HG03175 (cell line): ENCODE measurements around the gene CAP2.

Experiments
- ATAC-seq: cut with Tn5 transposase; IDR thresholded peaks from one replicate; pipeline ENCODE4 v1.9.1; 2021; ENCODE audit warnings: mild to moderate bottlenecking, moderate library complexity; ENCODE audit not compliant: unreplicated experiment

The CAP2 gene

DNA sequence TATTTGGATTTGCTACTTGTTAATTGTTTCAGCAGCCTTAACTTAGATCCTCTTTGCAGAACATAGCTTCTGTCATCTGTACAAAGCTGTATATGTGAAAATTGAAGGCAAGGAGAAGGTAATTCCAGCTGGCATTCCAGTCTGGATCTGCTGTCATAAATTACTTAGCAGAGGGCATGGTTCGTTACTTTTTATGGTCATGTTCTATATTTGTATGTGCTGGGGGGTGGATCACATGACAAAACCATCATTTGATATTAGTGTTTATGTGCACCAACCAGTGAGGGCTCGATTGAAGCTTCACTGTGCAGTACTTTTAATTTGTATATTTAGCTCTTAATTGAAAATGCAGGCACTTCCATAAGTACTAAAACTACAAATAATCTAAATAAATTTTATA lies 80.2 kb downstream of the CAP2 start:
- no peak for ATAC-seq

DNA sequence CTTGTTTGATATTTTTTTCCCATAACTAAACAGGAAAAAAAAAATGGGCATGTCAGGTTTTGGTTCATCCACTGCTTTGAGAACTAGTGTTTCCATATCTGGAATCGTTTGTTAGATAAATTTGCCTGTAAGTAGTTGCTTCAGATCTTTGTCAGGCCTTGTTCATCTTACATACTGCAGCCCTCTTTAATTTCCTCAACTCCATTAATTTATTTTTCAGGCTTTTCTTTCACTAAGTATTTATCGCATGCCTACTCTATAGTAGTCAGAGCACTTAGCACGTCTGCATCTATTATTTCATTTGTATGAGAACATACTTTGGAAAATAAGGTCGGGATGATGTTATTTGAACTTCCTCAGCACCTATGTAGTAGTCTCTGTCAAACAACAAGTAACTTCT lies 80.9 kb downstream of the CAP2 start:
- ATAC-seq, result no peak

DNA sequence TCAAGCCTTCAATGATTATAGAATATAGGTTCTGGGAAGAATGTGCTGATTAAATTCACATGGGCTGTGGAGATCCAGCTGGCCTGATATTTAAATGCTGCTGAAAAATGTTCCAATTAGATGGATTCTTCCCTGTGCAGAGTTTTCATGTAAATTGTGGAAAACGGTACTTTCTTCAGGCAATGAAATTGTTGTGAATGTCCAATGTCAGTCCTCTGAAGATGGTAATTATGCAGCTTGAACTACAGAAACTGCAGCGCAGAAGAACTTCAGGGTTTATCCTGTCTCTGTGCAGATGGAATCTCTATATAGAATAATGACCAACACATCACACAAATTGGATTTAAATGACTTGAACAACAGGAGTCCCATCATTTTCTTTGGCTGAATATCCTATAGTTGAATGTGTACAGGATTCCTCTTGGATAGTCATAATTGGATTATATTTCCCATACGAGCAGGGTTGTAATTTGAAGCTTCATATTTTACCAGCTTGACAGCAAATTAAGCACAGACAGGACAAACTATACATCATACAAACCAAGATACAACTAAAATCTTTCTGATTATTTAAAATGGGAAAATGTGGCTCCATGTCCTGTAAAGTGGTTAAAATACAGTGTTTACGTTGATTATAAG lies 82.3 kb downstream of the CAP2 start:
- ATAC-seq, result no peak

DNA sequence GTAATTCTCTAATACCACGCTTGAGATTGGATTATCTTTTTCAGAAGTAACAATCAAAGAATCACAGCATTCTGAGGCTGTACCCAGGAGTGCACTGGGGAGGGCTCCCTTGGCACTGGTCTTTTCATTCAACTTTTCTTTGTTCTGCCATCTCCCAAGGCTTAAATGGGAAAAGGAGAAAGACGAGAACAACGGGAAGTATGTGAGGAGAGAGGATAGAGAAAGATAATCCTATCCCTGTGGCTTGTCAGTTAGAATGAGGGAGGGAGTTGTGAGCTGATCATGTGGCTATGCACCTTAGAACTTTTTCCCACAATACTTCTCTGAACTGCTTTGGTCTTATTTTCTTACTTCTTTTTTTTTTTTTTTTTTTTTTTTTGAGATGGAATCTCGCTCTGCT lies 83.1 kb downstream of the CAP2 start:
- ATAC-seq, result no peak

DNA sequence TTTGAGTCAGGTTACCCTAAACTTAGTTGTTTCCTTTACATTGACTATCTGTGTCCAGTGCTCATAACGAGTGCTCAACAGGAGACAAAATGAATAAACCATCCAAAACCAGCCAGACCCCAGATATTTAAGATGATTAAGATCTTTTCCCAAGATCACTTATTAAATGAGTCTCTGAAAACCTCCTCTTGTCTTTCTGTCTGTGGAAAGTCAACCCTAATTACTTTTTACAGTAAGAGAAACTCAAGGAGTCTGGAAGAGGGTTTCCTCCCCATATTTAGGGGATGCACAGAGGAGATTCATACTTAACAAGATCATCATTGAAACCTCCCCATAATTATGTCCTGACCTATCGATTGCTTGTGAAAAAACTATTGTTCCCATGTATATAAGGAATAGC lies 84.0 kb downstream of the CAP2 start:
- no peak for ATAC-seq

DNA sequence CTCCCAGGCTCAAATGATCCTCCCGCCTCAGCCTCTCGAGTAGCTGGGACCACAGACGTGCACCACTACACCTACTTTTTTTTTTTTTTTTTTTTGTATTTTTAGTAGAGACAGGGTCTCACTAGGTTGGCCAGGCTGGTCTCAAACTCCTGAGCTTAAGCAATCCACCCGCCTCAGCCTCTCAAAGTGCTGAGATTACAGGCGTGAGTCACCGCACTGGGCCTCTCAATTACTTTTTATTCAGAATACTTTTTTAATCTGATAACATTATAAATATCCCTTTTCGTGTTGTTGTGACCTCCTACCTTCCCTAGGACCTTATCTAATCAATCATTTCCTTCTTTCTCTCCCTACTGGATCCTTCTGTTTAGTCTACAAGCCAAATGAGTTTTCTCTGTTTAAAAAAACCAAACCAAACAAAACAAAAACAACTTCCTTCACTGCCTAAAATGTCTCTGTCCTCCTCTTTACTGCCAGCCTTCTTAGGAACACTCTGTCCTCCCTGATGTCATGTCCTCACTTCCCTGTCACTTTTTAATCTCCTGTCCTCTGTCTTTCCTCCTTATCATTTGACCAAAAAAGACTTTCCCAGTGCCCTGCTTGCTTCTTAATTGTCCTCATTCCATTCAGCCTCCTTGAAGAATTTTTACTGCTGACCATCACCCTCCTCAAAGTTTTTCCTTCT lies 85.0 kb downstream of the CAP2 start:
- ATAC-seq, result no peak

DNA sequence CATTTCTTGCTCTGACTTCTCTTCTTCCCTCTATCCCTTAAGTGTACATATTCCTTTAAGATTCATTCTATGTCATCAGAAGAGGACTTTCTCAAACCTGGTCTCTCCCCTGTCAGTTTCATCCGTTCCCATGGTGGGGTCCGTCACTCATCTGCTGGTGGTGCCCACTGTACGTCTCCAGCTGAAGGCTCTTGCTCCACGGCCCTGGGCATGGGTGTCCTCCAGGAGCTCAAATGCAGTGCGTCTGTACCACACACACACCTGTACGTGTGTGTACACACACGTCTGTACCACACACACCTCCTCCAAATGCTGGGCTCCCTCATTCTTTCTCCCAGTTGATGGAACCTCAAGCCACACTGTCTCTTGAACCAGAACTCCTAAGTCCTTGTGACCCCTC lies 85.6 kb downstream of the CAP2 start:
- no peak for ATAC-seq

DNA sequence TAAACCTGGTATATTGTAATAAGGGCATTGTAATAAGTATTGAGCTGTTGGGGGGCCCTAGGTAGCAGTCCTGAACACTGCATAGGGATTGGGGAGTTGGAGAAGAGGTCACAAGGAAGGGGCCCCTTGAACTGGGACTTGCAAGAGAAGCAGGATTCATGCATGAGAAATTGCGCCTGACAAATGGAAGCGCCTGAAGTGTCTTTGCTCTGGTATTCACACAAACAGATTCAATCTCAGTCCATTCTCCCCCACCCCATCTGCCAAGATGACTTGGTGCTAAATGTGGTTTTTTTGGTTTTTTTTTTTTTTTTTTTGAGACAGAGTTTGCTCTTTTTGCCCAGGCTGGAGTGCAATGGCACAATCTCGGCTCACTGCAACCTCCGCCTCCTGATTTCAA lies 87.1 kb downstream of the CAP2 start:
- no peak for ATAC-seq

DNA sequence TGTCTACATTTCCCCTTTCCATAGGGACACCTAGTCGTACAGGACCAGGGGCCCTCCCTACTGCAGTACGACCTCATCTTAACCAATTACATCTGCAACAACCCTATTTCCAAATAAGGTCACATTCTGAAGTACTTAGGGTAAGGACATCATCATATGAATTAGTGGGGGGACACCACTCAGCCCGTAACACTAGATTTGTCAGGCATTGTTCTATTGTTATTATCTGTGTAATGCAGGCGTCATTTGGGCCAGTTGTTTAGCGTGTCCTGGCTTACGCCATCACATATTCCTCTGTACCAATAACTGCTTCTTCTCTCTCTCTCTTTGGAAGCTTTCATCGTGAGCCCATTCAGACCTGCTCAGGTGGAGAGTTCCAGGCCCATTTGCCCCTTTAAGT lies 89.3 kb downstream of the CAP2 start:
- ATAC-seq, result no peak

DNA sequence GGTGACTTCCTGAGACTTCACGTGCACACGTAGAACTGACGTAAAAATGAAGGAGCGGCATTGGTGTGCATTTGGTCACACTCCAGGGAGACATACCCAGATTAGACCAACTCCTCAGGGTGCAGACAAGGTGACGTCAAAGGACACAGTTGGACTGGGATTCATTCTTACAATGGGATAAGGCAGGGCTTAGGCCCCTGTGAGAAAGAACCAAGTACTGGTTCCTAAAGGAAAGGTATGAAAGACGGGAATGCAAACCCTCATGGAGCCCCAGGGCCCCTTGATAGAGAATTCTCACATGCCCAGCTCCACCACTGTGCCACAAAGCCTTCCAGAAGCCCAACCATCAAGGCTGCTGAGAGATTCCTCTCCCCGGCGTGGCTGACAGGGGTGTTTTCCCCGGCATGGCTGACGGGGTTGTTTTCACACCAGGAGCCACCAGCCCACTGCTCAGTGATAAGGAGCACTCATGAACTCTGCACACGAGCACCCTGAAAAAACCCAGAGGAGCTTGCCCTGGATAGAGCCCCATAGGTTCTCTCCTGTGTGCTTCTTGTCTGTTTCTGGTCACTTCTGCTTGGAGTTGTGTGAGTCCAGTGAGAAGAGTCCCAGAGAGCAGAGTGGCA lies 90.1 kb downstream of the CAP2 start:
- ATAC-seq, result no peak

DNA sequence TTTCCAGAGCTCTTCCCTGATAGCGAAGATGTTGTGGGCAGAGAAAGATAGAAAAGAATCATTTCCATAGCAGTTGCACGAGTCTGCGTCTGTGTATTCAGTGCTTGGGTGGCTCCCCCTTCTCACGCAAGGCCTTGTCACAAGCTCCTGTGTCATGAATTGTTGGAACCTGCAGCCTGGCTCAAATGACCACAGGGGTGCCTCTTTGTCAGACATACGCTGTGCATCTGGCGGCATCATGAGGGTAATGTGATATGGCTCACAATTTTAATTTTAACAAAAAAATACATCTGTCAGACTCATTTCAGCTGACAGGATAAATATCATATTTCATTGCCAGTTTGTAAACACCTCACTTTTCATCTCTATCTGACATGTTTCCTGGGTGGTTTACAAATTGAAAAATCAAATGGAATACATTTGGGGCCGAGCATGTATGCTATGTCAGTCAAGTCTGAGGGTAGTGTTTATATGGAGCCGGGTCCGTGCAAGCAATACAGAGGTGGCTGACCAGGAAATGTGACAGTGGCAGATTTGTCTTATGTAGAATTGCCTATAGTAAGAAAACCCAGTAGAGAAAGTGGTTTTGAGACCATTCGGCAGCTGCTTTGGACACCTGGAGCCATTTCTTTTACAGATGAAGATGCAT lies 90.9 kb downstream of the CAP2 start:
- no peak for ATAC-seq

DNA sequence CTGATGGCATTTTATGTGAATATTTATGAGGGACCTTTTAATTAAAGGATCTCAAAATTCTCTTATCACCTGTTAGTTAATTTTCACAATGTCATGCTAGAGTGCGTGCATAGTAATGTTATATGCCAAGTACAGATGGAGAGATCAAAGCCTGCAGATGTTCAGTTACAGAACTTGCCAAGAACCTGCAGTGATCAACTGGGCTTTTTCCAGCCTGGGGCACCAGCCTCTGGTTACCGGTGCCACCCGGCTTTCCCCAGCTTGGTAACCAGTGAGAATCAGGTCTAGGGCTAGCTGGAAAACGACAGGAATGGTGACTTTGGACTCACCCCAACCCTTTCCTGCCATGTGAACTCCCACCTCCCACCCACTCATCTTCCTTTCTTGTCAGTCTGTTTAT lies 91.8 kb downstream of the CAP2 start:
- ATAC-seq, result no peak

DNA sequence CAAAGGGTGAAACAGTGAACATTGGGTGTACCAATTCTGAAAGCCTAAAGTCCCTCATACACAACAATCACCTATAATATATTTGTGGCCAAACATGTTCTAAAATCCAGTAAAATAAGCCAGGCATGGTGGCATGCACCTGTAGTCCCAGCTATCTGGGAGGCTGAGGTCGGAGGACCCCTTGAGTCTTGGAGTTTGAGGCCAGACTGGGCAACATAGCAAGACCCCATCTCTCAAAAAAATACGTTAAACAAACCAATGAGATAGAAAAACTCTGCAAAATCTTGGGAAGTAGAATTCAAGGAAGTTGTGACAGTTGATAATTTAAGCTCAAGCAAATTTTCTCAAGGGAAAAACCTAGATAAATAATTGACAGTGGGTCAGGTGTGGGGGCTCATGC lies 92.6 kb downstream of the CAP2 start:
- no peak for ATAC-seq

DNA sequence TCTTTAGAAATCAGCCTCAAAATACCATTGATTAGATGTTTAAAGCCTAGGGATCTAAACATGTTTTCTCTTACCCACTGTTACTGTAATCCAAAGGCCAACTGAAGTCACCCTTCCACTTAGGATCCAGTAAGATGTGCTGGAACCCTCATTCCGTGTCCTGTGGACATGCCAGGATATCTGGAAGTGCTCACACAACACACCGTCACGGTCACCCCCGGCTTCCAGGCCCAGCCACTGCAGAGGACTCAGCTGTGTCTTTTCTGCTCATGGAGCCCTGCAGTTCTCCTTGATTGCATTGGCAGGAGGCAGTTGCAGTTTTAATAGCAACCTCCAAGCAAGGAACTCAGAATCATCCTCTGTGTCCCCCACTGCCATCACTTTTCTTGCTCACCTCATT lies 93.3 kb downstream of the CAP2 start:
- ATAC-seq, result no peak

DNA sequence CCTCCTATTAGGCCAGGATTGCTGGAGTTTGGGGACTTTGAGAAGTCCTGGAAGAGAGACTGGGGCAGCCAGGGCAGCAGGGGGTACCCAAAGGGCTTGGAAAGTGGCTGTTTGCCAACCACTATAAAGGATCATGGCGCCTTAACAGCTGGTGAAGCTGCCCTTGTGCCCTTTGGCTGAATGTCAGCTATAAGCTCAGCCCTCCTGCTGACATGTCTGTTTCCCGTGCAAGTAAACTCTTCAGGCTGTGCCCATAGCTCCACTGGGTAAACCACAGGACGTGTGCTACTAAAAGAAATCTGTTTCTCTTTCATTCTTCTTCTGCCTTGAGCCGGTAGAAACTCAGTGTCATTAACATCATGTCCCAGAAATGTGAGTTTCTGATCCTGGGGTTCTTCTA lies 97.3 kb downstream of the CAP2 start:
- no peak for ATAC-seq

DNA sequence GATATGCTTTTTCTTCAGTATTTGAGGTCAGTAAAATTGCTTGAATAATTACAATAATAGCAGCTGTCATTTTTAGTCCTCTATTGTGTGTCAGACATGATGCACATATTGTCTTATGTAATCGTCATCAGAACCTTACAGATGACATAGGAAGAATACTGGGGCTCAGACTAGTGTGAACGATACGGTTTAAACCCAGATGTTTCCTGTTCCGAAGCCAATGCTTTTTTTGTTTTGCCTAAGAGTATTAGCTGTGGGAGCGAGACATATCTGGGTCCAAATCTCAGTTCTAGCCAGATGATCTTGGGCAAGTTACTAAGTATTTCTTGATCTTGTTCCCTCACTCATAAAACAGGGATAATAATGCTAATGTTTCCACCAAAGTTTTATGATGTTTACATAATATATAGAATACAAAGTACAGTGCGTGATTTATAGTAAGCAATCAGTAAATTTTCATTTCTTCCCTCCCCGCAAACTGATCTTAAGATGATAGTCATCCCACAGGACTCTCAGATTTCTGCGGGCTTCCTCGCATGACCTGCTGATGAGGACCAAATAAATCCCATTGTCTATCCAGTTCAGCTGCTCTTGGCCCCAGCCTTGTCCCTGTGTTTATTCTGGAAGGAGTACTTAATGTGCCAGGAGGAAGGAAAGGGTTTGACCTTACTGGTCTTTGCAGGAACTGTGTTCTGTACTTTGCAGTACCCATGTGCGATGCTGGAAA lies 98.2 kb downstream of the CAP2 start:
- ATAC-seq, result no peak

DNA sequence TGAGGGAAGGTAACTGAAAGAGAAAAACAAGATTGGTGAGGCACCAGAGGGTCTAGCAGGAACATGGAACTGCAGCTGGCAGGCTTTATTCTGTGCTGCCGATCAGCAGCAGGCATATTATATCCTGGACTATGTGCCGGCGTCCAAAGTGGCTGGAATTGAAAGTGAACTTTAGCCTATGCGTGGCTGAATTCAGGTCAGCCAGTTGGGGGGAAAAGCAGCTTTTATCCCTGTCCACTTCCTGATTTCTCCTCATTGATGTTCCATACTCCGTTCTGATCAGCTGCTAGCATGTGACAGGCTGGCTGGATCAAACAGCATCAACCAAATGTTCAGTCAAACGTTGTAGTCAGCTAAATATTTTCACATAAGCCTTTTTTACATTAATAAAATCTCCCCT lies 99.0 kb downstream of the CAP2 start:
- ATAC-seq, result no peak

DNA sequence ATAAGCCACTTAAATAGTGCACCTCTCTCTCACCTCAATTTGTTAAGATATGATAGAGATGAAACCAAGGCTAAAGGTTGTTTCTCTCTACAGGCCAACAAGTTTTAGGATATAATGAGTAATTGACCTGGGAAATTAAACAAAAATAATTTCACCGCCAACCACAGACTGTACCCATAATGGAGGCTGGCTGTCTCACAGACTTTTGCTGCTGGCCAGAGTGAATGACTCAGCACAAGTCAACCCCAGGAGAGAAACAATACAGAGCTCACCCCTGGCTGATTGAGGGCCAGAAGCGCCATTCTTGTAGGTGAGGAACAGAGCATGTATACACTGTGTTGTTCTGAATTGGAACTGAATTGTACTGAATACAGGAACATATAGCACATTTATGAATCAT lies 99.9 kb downstream of the CAP2 start:
- no peak for ATAC-seq

DNA sequence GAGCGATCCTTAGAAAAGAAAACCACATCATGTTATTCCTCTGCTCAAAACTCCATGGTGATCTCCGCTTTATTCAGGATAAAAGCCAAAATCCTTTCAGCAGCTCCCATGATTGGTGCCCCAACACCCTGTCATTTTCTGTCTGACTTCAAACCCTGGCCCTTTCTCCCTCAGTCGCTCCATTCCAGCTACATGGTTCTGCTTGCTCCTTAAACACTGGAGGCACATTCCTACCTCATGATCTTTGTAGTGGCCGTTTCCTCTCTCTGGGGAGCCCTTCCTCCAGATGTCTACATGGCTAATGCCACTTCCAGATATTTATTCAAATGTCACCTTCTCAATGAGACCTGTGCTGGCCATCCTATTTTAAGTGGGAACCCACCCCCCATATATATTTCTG lies 100.8 kb downstream of the CAP2 start:
- no peak for ATAC-seq

DNA sequence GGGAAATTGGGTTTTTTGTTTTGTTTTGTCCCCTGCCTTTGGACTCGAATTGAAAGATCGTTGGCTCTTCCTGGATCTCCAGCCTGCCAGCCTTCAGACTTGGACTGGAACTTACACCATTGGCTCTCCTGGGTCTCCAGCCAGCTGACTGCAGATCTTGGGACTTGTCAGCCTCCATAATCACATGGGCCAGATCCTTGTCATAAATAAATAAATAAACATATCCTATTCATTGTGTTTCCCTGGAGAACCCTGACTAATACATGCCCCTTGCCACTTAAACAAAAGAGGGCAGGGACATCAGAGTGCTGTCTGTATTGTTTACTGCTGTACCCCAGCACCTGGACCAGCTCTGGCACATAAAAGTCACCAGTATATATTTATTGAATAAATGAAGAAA lies 101.5 kb downstream of the CAP2 start:
- no peak for ATAC-seq

DNA sequence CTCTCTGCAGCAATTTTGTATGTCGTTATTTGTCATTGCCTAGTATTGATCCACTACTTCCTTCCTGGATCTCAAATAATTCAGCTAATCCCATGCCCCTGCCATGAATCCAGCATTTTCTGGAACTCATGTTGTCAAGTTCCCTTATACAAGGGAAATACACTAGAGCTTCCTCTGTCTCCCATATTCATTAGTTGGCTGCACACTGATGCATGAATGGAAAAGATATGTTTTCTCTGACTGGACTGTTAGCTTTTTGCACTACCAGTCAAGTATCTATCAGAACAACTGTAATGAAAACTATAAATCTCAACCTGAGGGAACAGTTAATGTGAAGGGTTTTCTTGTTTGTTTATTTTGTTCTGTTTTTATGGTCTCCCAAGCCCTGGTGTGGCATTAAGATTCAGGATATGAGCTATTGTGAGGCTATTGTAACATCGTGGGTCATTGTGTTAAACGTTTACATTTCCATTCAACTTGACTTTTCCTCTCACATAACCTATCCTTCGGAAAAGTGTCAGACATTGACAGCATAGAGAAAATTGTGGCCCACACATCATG lies 104.2 kb downstream of the CAP2 start:
- no peak for ATAC-seq
